Ovary (tissue), 1 donor: ENCODE results near the gene KLK4.

Experiments used
- EP300 ChIP-seq: sonication (generic); formaldehyde crosslinking; IDR thresholded peaks from one replicate; pipeline ENCODE4 v1.6.1; 2017; ENCODE audit warnings: antibody characterized with exemption
- POLR2A ChIP-seq: fragments of 450-650 bp; IDR thresholded peaks from one replicate; pipeline ENCODE4 v1.6.1; 2017; ENCODE audit warnings: antibody characterized with exemption, mild to moderate bottlenecking, moderate library complexity

GRCh38 chr19:50939596-50939995 is 28.4 kb upstream of the KLK4 start:
- TF ChIP-seq EP300 (no peak), POLR2A (no peak)
